Stimulated activated CD8-positive, alpha-beta memory T cell treated with anti-CD3 and anti-CD28 coated beads, Interleukin-12 subunit alpha, Interleukin-12 subunit beta, amount 100 ng/mL, for 24 hours (primary cell): ENCODE measurements around the gene KDR.

Experiments used
- DNase-seq: peaks from one replicate; pipeline ENCODE4 v3.0.0-alpha.2; 2020; ENCODE audit errors: extremely low read depth

Gene KDR

DNA sequence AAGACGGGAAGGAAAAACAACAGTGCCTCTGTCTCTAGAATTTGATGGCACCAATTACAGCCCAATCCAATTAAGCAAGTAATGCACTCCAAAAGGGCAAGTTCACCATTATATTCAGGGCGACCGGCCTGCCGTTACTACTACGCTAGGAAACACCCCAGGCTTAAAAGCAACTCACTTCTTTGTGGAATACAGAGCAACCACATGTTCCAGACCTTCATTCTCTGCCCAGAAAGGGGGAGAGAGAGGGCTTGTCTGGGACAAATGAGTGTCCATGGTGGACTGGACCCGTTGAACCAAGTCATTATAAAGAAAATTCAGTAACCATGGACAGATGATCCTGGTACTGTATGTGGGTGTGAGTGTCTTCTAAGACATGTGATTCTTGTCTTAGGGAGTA, 1.6 kb downstream of the KDR start:
- DNase-seq, result no peak

- no peak for DNase-seq
Observed at GRCh38 chr4:55122235-55122634, 3.2 kb downstream of the KDR start.

GRCh38 chr4:55121246-55121645, 4.1 kb downstream of the KDR start:
- DNase-seq, result no peak

DNA sequence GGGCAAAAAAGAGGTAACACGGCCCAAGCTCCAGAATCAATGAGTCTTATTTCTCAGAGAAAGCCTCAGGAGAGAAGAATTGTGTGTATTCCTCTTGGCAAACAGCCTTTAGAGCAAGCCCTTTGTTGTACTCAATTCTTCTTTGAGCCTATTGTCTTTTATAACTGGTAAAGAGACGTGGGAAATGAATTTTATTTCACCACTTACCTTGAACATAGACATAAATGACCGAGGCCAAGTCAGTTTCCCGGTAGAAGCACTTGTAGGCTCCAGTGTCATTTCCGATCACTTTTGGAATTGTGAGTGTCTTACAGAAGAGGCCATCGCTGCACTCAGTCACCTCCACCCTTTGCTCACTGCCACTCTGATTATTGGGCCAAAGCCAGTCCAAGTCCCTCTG, 7.0 kb downstream of the KDR start:
- no peak for DNase-seq

GRCh38 chr4:55117511-55117910, 7.9 kb downstream of the KDR start:
- no peak for DNase-seq

GRCh38 chr4:55116450-55116849, 8.9 kb downstream of the KDR start:
- no peak for DNase-seq

- no peak for DNase-seq
Observed at GRCh38 chr4:55111601-55112000, 13.8 kb downstream of the KDR start.

DNA sequence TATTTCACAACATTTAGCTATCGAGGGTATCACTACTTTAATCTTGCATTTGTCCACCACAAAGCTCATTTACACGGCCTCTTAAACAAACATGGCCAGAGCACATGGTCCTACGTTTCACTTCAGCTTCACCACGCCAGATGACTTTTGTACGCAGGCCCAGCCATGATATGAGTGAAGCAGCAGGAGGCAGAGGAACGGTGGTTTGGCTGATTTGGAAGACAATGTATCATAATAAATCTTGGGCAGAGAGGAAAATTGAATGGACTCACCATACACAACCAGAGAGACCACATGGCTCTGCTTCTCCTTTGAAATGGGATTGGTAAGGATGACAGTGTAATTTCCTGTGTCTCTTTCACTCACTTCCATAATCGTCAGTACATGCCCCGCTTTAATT, 15.3 kb downstream of the KDR start:
- no peak for DNase-seq

GRCh38 chr4:55107054-55107453, 18.3 kb downstream of the KDR start:
- no peak for DNase-seq

DNA sequence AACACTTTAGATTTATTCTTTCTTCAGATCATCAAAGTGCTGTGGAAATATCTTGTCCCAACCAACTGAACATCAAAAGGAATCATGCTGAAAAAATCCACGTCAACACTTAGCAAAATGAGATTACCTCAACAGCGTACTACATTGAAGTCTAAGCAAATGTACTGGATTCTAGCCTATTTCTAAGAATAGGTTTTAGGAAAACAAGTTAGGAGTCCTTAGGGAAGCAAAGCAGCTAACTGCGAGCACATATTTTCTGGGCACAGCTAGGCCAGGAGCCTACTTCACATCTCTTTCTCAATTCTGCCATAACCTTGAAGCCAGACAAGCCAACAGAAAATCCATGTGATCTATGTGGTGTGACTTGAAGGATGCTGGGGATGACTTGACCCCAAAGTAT, 22.2 kb downstream of the KDR start:
- no peak for DNase-seq

GRCh38 chr4:55099816-55100215, 25.6 kb downstream of the KDR start:
- no peak for DNase-seq

DNA sequence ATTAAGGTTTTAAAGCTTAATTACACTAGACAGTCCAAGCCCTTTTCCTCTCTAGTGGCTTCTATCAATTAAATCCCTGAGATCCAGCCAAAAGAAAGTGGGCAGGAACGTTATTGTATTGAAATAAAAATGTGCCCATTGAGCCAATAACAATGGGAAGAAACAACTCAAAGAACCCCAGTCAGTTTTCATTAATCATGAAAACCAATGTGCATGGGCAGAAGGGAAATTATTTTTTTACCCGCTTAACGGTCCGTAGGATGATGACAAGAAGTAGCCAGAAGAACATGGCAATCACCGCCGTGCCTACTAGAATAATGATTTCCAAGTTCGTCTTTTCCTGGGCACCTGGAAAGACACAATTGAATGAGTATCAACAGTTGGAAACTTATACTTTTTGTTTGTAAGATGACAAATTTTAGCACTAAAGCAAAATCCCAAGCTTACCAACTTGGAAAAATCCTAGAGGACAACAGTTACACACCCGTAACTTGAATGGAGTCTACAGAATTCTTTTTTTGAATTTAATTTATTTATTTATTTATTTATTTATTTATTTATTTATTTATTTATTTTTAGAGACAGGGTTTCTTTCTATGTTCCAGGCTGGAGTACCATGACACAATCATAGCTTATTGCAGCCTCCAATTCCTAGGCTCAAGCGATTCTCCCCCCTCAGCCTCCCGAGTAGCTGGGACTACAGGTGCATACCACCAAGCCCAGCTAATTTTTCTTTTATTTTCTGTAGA, 26.8 kb downstream of the KDR start:
- no peak for DNase-seq

GRCh38 chr4:55096619-55097018, 28.8 kb downstream of the KDR start:
- no peak for DNase-seq

- no peak for DNase-seq
Observed at GRCh38 chr4:55096045-55096444, 29.4 kb downstream of the KDR start.

- no peak for DNase-seq
Observed at GRCh38 chr4:55092504-55092903, 32.9 kb downstream of the KDR start.

- no peak for DNase-seq
Observed at GRCh38 chr4:55089916-55090315, 35.5 kb downstream of the KDR start.

- no peak for DNase-seq
Observed at GRCh38 chr4:55087913-55088260, 37.5 kb downstream of the KDR start.

DNA sequence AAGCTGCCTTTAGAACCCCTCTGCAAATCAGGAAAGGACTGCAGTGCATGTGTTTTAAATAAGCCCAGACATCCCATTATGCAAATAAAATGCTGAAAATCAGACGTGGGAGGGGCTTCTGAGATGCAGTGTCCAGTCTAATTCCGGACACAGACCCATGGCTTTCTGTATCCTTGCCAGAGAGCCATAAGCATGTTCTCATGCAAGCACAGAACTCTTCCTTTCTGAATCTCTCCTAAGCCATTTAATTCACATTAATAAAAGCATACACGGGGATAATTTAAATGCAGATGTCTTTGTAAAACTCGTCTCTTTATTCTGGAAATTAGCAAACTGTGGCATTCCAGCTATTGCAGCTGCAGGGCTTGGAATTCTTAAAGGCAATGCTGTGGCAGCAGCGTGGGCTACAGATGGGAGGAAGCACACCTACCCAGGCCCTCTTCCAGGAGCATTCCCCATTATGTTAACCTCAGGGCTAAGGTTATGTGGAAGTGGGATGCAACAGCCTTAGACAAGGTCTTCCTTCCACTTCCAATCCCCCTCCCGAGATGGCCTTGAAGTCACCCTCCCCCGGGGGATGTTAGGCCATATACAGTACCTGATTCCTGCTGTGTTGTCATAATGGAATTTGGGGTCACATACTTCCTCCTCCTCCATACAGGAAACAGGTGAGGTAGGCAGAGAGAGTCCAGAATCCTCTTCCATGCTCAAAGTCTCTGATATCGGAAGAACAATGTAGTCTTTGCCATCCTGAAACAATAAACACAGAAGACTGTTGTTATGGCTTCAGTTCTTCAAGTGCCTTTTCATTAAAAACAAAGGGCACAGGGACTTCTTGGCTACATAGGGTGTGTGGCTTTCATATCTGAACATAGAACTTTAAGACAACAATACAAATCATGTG, 38.1 kb downstream of the KDR start:
- no peak for DNase-seq

DNA sequence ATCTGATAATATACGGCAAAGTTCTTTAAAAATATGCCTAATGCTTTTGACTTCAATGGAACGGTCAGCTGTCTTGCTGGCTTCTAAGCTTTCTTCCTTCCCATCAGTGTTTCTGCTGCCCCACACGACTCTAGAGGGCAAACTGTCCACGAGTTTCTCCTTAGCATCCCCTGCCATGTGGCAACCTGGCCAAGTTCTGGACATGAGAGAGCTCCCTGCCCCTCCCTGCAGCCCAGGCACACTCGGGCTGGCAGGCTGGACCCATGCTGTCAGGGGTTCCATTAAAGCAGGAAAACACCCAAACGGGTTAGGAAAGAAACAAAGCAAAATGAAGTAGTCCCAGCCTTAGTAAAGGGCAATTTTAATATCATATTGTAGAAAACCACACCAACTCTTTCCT, 38.8 kb downstream of the KDR start:
- no peak for DNase-seq

- DNase-seq, result no peak
Observed at GRCh38 chr4:55083735-55084134, 41.7 kb downstream of the KDR start.

- no peak for DNase-seq
Observed at GRCh38 chr4:55082756-55083155, 42.6 kb downstream of the KDR start.

DNA sequence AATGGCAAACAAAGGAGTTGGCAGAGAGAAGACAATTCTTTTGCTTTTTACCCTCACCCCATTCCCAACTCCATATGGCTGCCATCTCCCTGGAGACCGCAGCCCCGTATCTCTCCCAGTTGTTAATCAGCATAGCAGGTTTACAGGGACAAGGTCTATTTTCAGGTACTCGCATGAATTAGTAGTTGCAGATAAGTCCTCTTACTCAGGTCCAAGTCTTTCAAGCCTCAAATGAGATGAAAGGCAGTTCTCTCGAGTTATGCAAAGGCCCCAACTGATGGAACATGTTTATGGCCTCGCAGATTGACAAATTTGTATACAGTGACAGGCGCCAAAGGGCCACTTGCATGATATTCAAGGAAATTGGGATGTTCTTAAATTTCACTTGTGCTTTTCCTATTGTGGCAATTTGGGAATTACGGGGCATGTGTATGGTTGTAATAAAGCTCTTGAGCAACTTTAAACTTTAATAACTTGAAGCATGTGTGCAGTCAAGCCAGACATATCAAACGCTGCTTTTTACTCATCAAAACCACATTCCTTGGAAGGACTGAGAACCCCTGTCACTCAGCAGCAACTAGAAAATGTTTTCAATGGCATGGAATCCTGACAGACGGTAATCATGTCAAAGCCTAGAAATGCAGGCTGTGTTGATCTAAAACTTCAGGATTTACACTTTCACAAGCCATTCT, 45.1 kb downstream of the KDR start:
- DNase-seq, result no peak
